NCI-H748 (cell line): ENCODE measurements around the gene CCNI.
A peak's percentile ranks its signal among the peaks of the same experiment; 100 is the strongest.
"Not testable (repeated sequence)": the region's sequence is repeated elsewhere in the genome, so short reads cannot be mapped to it uniquely, and the experiment has no call there.

Experiments used
- DNase-seq: peaks from one replicate; lab custom pipeline; 2025; ENCODE audit not compliant: unreplicated experiment; lab: John Stamatoyannopoulos, UW

Gene CCNI, protein sequence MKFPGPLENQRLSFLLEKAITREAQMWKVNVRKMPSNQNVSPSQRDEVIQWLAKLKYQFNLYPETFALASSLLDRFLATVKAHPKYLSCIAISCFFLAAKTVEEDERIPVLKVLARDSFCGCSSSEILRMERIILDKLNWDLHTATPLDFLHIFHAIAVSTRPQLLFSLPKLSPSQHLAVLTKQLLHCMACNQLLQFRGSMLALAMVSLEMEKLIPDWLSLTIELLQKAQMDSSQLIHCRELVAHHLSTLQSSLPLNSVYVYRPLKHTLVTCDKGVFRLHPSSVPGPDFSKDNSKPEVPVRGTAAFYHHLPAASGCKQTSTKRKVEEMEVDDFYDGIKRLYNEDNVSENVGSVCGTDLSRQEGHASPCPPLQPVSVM

GRCh38 chr4:77075869-77076799 is at the start of gene CCNI:
TSS of gene CCNI (minus strand) at chr4:77075989. CDS start at chr4:77066362, 9,627 bp downstream.
- peak; percentile 94 for DNase-seq

DNA sequence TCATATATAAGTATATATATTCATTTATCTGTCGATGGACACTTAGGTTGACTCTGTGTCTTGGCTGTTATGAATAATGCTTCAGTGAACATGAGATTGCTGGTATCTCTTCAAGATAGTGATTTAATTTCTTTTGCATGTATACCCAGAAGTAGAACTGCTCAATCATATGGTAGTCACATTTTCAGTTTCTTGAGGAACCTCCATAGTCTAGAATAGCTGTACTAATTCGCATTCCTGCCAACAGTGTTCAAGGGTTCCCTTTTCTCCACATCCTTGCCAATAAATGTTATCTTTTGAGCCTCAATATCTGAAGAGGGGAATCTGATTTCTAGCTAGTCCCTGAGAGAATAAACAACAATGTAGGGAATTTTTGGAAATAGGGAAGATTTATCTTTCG is 48.8 kb upstream of the CCNI start:
- DNase-seq, result no peak

GRCh38 chr4:77123411-77123810 is 47.6 kb upstream of the CCNI start:
- no peak for DNase-seq

GRCh38 chr4:77122656-77123055 is 46.9 kb upstream of the CCNI start:
- no peak for DNase-seq

- no peak for DNase-seq
Measured at GRCh38 chr4:77121736-77122240, 46.0 kb upstream of the CCNI start.

- DNase-seq, result no peak
Measured at GRCh38 chr4:77120886-77121508, 45.2 kb upstream of the CCNI start.

DNA sequence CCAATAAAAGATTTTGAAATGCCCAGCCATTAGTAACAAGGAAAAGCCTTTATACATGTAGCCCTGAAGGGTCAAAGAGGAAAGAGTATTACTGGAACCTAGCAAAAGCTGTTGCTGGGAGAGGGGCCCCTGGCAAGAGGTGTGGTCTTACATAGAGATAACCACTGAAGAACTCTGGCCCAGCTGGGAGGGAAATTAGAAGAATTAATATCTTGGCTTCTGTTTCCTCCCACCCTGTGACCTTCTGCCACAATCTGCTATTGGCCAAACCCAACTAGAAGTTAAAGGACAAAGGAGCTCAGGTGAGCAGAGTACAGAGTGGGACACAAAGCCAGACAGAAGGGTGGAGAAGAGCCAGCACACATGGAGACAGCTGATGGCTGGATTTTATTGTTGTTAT is 41.9 kb upstream of the CCNI start:
- no peak for DNase-seq

- no peak for DNase-seq
Measured at GRCh38 chr4:77113069-77113468, 37.3 kb upstream of the CCNI start.

- no peak for DNase-seq
Measured at GRCh38 chr4:77110730-77111129, 34.9 kb upstream of the CCNI start.

GRCh38 chr4:77104791-77105540 is 29.2 kb upstream of the CCNI start:
- peak; percentile 80 for DNase-seq

DNA sequence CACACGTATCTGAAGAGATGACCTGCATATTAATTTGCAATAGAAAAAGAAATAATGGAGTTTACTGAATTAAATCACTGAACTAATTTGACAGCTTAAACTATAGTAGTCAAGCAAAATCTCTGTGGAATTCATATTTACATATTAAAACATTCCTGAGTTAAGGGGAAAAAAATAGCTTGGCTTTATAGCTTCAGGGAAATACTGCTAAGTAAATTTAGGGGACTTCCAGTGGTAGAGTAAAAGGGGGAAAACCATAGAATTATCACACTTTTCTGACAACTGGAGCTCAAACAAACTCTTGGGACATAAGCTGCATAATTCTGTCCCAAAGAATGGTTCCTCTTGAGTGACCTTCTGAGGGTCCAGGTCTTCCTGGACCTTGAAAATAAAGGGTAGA is 28.6 kb upstream of the CCNI start:
- no peak for DNase-seq

DNA sequence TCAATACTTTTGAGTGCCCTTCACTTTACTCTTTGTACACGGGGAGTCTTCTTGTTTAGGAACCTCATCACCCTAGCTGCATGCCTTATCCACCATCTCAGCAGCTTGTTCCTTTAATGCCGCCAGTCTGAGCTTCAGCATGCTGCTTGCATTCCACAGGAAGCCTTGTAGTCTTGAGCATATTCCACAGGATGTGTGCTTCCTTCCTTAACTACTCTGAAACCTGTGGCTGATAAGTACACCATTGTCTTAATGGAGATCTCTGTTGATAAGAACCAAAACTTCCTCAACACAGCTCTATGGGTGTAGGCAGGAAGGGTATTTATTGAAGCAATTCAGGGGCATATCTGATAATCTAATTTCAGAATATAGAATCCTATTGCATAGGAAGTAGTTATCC is 24.4 kb upstream of the CCNI start:
- no peak for DNase-seq

GRCh38 chr4:77097611-77098010 is 21.8 kb upstream of the CCNI start:
- no peak for DNase-seq

DNA sequence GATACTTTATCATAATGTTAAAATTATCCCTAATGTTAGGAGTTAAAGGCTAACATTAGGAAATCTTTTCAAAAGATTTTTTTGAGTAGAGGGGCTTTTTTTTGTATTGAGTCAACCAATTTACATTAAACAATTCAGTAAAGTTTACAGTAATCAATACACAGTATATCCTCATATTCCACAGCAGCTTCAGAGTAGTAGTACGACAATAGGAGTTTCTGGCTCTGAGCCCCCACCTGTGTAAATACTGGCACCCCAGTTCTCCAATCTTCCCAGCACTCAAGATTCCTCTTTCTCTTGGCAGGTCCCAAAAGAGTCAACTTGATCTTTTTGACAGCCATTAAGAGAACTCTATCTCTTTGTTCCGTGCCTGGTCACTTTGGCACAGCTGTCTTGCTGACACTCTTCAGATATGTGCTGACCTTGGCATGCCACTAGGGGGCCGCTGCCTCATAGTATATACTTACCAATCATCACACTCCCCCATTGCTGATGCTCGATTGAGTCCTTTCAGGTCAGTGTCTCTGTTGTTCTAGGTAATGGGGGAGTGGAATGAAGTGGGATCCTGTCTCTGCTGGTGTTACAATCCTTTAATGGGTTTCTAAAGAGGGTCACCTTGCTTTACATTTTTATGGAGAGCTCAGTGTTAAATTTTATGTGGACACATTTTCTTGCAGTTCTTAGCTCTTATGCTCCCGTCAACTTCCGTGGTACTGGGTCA is 19.5 kb upstream of the CCNI start:
- DNase-seq, result peak; percentile 71

GRCh38 chr4:77094496-77094895 is 18.7 kb upstream of the CCNI start:
- DNase-seq, result no peak

DNA sequence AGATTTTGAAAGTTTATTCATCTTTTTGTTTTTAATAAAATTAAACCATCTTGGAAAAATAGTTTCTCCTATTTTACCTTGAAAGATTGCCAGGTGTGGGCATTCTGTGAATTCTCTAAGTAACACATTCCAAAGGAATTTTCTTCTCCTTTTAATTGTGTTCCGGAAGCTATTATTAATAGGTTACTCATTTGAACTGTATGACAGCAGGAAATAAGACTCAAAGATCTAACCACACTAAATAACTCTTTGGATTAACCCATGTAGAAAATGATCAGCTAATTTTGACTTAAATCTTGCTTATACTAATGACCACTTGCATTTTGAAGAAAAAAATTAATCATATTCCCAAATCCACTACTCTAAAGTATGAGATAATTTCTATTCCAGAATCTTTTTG is 17.6 kb upstream of the CCNI start:
- no peak for DNase-seq

GRCh38 chr4:77092975-77093374 is 17.2 kb upstream of the CCNI start:
- no peak for DNase-seq

- DNase-seq, result no peak
Measured at GRCh38 chr4:77089866-77090265, 14.1 kb upstream of the CCNI start.

DNA sequence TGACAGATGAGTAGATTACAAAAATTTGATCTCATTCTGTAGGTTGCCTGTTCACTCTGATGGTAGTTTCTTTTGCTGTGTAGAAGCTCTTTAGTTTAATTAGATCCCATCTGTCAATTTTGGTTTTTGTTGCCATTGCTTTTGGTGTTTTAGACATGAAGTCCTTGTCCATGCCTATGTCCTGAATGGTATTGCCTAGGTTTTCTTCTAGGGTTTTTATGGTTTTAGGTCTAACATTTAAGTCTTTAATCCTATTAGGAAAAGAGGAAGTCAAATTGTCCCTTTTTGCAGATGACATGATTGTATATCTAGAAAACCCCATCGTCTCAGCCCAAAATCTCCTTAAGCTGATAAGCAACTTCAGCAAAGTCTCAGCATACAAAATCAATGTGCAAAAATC is 11.2 kb upstream of the CCNI start:
- not testable (repeated sequence) for DNase-seq

- no peak for DNase-seq
Measured at GRCh38 chr4:77084019-77084639, 8.3 kb upstream of the CCNI start.
